ENCODE measurements around the gene PMM1.

DNA sequence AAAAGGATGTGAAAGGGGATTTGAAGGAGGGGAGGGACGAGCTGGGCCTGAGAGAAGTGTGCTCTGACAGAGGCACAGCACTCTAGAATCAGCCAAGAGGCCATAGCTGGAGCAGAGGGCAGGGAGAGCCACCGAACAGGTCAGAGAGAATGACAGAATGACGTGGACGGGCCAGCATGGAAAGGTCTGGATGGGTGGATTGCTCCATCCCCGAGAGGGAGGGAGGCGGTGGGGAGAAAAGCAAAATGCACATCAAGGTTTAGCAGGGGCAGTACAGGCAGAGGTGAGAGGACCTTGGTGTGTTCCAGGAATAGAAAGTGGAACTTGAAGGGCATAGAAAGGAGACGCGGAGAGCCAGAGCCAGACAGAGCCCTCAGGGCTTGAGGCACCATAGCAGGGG is 6.9 kb downstream of the PMM1 start:
- TF ChIP-seq, protein P1, sequence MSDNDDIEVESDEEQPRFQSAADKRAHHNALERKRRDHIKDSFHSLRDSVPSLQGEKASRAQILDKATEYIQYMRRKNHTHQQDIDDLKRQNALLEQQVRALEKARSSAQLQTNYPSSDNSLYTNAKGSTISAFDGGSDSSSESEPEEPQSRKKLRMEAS (IDR thresholded peaks at IDR 0.05; ENCODE audit: low read depth), result no peak
- TF ChIP-seq, protein P2, sequence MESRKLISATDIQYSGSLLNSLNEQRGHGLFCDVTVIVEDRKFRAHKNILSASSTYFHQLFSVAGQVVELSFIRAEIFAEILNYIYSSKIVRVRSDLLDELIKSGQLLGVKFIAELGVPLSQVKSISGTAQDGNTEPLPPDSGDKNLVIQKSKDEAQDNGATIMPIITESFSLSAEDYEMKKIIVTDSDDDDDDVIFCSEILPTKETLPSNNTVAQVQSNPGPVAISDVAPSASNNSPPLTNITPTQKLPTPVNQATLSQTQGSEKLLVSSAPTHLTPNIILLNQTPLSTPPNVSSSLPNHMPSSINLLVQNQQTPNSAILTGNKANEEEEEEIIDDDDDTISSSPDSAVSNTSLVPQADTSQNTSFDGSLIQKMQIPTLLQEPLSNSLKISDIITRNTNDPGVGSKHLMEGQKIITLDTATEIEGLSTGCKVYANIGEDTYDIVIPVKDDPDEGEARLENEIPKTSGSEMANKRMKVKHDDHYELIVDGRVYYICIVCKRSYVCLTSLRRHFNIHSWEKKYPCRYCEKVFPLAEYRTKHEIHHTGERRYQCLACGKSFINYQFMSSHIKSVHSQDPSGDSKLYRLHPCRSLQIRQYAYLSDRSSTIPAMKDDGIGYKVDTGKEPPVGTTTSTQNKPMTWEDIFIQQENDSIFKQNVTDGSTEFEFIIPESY (IDR thresholded peaks at IDR 0.05; ENCODE audit: borderline replicate concordance, low read depth), result no peak
- TF ChIP-seq YY1 (IDR thresholded peaks at IDR 0.05; ENCODE audit: low read depth), result no peak
- TF ChIP-seq, protein P3, sequence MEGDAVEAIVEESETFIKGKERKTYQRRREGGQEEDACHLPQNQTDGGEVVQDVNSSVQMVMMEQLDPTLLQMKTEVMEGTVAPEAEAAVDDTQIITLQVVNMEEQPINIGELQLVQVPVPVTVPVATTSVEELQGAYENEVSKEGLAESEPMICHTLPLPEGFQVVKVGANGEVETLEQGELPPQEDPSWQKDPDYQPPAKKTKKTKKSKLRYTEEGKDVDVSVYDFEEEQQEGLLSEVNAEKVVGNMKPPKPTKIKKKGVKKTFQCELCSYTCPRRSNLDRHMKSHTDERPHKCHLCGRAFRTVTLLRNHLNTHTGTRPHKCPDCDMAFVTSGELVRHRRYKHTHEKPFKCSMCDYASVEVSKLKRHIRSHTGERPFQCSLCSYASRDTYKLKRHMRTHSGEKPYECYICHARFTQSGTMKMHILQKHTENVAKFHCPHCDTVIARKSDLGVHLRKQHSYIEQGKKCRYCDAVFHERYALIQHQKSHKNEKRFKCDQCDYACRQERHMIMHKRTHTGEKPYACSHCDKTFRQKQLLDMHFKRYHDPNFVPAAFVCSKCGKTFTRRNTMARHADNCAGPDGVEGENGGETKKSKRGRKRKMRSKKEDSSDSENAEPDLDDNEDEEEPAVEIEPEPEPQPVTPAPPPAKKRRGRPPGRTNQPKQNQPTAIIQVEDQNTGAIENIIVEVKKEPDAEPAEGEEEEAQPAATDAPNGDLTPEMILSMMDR (IDR thresholded peaks at IDR 0.05), result no peak
- no peak for TF ChIP-seq FOXJ3 (CRISPR knock-in tag; IDR thresholded peaks at IDR 0.05)
- TF ChIP-seq NFIC (IDR thresholded peaks at IDR 0.05; ENCODE audit: borderline replicate concordance), result no peak

All from SK-N-SH (cell line).